GM19397 (cell line): ENCODE results near the gene CFP.
"Not testable (repeated sequence)": the region's sequence is repeated elsewhere in the genome, so short reads cannot be mapped to it uniquely, and the experiment has no call there.

Experiments used
- ATAC-seq: cut with Tn5 transposase; IDR thresholded peaks from one replicate; pipeline ENCODE4 v1.9.1; 2021; ENCODE audit warnings: mild to moderate bottlenecking, moderate library complexity; ENCODE audit not compliant: unreplicated experiment

CFP gene

GRCh38 chrX:47629419-47630200 lies at the start of gene CFP:
TSS of gene CFP (minus strand) at chrX:47629930. CDS start at chrX:47629844, 86 bp downstream.
- no peak for ATAC-seq

GRCh38 chrX:47675959-47676859 lies 46.5 kb upstream of the CFP start:
- ATAC-seq: not testable (repeated sequence)

- no peak for ATAC-seq
These were observed 45.0 kb upstream of the CFP start for GRCh38 chrX:47674776-47675175.

GRCh38 chrX:47665797-47666196 lies 36.1 kb upstream of the CFP start:
- not testable (repeated sequence) for ATAC-seq

GRCh38 chrX:47664737-47665136 lies 35.0 kb upstream of the CFP start:
- ATAC-seq: no peak

GRCh38 chrX:47662144-47662657 lies 32.5 kb upstream of the CFP start:
- ATAC-seq: no peak

GRCh38 chrX:47661539-47661938 lies 31.8 kb upstream of the CFP start:
- no peak for ATAC-seq

- no peak for ATAC-seq
These were observed 29.6 kb upstream of the CFP start for GRCh38 chrX:47659421-47659726.

- ATAC-seq: peak; percentile 86
These were observed 29.1 kb upstream of the CFP start, which contains the start of gene UXT for GRCh38 chrX:47658684-47659420. TSS of gene UXT (minus strand) at chrX:47659180. CDS start at chrX:47658927, 253 bp downstream.

GRCh38 chrX:47658301-47658683 lies 28.6 kb upstream of the CFP start:
- ATAC-seq: no peak

GRCh38 chrX:47651043-47651905 lies 21.5 kb upstream of the CFP start:
- no peak for ATAC-seq

- peak; percentile 88 for ATAC-seq
These were observed 20.7 kb upstream of the CFP start, which contains the start of gene ELK1 for GRCh38 chrX:47650164-47651042. TSS of gene ELK1 (minus strand) at chrX:47650563. CDS start at chrX:47641441, 9,122 bp downstream.

GRCh38 chrX:47649781-47650163 lies 20.0 kb upstream of the CFP start:
- no peak for ATAC-seq

- ATAC-seq: no peak
These were observed 19.5 kb upstream of the CFP start for GRCh38 chrX:47649271-47649670.

- ATAC-seq: no peak
These were observed 18.6 kb upstream of the CFP start for GRCh38 chrX:47648376-47648775.

- no peak for ATAC-seq
These were observed 16.9 kb upstream of the CFP start for GRCh38 chrX:47646636-47647035.

GRCh38 chrX:47645530-47645929 lies 15.8 kb upstream of the CFP start:
- ATAC-seq: no peak

GRCh38 chrX:47644557-47645091 lies 14.9 kb upstream of the CFP start:
- ATAC-seq: no peak

- ATAC-seq: no peak
These were observed 14.2 kb upstream of the CFP start for GRCh38 chrX:47643926-47644325.
